ENCODE data around the gene ASTN2.
"Not testable (repeated sequence)": the region's sequence is repeated elsewhere in the genome, so short reads cannot be mapped to it uniquely, and the experiment has no call there.

Gene ASTN2

DNA sequence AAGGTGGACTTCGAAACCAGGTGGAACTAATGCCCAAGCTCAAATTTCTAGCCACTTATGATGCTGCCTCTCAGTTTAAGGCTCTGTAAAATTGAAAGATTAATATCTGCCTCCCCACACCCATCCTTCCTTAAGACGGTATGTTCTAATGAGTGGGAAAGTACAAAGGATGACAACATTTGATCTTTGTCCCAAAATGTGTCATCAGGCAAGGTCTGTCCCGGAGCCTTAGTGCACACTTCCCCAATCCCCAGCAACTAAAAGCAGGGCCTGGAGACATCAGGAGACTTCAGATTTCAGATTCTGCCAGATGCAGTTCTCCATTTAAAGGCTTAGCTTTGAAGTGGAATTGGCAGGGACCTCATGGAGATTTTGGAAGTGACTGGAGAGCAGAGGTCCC is 316.5 kb downstream of the ASTN2 start:
- no peak for DNase-seq

GRCh38 chr9:117097761-117098160 is 317.1 kb downstream of the ASTN2 start:
- no peak for DNase-seq

GRCh38 chr9:117096138-117096537 is 318.7 kb downstream of the ASTN2 start:
- no peak for DNase-seq

GRCh38 chr9:117095081-117095480 is 319.8 kb downstream of the ASTN2 start:
- no peak for DNase-seq

- DNase-seq, result no peak
These were observed 320.7 kb downstream of the ASTN2 start for GRCh38 chr9:117093891-117094844.

- no peak for DNase-seq
These were observed 322.3 kb downstream of the ASTN2 start for GRCh38 chr9:117092582-117092981.

DNA sequence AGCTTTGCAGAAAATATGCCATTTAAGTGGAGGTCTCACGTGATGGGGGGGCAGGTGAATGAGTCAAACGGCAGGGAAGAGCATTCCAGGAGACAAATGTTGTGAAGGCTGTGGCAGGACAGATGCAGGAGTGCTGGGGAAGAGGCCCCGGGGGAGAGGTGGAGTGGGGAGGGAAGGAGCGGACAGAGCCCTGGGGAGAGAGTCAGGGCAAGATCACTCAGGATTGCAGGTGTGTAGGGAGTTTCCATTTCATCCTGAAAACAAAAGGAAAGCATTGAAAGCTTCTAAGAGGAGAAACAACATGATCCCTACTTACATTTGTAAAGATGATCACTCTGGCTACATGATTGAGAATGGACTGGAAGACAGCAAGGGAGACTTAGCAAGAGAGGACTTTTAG is 323.3 kb downstream of the ASTN2 start:
- no peak for DNase-seq

- DNase-seq, result no peak
These were observed 326.1 kb downstream of the ASTN2 start for GRCh38 chr9:117088786-117089185.

GRCh38 chr9:117088140-117088539 is 326.7 kb downstream of the ASTN2 start:
- no peak for DNase-seq

DNA sequence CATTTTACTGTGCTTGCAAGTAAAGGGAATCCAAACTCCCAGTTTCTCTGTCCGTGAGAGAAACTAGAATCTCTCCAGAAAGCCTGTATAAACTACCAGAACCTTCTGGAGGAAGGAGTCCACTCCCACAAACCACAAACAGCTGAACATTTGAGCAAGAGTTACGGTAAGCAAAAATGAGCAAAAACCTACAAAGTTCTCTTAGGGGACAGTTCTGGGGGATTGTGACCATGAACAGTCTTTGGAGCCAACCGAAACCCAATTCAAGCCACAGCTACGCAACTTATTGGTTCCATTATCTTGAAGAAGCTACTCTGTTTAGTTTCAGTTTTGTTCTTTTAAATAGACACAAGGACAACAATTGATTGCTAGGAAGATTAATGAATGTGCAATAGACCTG is 330.6 kb downstream of the ASTN2 start:
- no peak for DNase-seq

DNA sequence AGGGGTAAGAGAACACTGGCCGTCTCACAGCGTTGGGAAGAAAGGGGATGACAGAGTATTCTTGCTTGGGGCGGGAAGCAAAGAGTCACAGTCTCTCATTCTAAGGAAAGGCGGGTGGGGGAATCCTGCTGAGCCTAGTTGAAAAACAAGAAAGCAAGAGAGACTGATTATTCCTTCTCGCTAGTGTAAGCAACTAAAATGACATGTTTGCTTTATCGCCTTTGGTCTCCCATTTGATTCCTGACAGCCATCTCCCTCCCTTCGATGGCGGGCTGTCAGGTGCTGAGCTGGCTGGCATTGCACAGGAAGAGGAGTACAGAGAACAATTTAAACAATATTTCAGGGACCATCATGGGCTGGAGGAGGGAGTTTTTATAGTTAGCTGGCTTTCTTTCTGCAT is 331.3 kb downstream of the ASTN2 start:
- DNase-seq, result no peak

GRCh38 chr9:117081641-117082317 is 333.1 kb downstream of the ASTN2 start:
- no peak for DNase-seq

GRCh38 chr9:117080765-117081390 is 334.0 kb downstream of the ASTN2 start:
- DNase-seq, result no peak

DNA sequence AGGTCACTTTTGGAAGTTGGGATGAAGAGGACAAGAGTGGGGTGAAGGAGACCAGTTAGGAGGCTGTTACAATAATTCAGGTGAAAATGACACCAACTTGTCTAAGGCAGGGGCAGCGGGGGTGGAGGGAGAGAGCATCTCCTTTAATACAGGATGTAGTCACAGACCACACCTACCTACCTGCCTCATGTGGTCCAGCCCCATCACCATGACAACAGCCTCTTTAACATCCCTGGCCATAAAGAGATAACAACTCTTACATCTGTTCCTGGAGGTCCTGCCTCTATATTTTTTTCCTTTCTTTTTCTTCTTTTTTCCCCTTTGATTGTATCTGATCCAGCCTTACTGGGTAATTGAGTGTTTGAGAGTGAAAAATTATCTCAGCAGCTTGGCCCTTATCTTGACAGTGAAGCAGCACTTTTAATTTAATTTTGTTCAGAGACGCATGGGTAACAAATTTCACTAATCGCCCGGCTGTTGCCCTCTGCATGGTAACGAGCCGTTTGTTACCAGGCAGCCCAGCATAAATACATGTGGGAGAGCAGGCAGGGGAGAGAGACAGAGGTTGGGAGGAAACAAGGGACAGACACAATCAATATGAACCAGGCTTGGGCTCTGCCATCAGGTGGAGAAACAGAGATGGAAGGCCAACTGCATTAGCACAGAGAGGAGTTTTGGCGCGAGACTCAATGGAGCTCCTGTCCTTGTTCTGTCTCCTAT is 338.1 kb downstream of the ASTN2 start:
- DNase-seq, result no peak

- DNase-seq, result no peak
These were observed 339.2 kb downstream of the ASTN2 start for GRCh38 chr9:117075636-117076035.

DNA sequence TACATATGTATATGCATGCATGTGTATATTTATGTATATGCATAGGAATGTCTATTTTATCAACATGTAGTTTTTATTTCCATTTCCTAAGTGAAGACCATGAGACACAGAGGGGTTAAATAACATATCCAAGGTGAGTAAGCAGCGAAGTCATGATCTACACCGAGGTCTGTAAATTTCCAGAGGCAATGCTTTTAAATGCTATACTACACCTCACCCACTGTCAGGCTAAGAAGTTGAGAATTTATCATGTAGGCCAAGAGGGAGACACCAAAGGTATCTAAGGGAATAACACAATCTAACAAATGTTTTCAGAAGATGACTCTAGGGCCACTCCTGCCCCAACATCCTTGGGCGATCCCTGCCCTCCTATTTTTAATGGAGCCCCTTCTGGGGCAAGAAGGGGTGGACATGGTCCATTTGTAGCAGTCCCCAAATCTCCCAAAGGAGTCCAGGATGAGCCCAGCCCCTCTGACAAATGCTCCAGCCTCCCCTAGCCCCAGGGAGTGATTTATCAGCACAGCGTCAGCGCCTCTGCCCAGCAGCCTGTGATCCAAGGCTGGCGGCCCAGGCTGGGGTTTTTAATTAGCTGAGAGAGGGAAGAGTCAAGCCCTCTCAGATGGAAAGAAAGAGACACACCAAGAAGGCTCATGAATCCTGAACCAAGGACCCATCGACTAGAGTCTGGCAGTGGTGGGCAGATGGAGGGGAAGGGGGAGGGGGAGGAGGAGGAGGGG is 339.9 kb downstream of the ASTN2 start:
- no peak for DNase-seq

- DNase-seq, result no peak
These were observed 340.6 kb downstream of the ASTN2 start for GRCh38 chr9:117074342-117074662.

- no peak for DNase-seq
These were observed 341.1 kb downstream of the ASTN2 start for GRCh38 chr9:117073539-117074341.

GRCh38 chr9:117073071-117073470 is 341.8 kb downstream of the ASTN2 start:
- no peak for DNase-seq

GRCh38 chr9:117072216-117072615 is 342.6 kb downstream of the ASTN2 start:
- DNase-seq, result no peak

DNA sequence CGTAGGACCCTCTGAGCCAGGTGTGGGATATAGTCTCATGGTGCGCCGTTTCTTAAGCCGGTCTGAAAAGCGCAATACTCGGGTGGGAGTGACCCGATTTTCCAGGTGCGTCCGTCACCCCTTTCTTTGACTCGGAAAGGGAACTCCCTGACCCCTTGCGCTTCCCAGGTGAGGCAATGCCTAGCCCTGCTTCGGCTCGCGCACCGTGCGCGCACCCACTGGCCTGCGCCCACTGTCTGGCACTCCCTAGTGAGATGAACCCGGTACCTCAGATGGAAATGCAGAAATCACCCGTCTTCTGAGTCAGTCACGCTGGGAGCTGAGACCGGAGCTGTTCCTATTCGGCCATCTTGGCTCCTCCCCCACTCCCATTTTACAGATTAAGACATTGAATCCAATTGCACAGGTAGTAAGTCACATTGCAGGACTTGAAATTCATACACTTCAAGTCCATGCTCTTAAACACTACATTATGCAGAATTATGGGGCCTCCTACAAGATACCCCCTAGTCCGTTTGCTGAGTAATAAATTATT is 343.1 kb downstream of the ASTN2 start:
- DNase-seq, result not testable (repeated sequence)
